Fibroblast of lung (primary cell): Measurements from ENCODE around the gene PDLIM5. TPM values are rescaled to one million over a fixed set of nuclear protein-coding genes. Genes with fewer than 3 reads are reported as not detected.

Experiments used
- DNase-seq, 2 donors: peaks; one replicate each; pipeline versions ENCODE4 v3.0.0 to v3.0.0-alpha.2; 2010; ENCODE audit warnings: low read depth in 2 of 2
- H2AFZ ChIP-seq: 2 replicates; pipeline ENCODE4 v1.5.1; 2012; ENCODE audit warnings: low read length, control low read depth, inconsistent platforms
- H3K27ac ChIP-seq: 2 replicates; pipeline ENCODE4 v1.5.1; 2011; ENCODE audit warnings: low read length, control low read depth; ENCODE audit not compliant: insufficient read depth
- H3K27me3 ChIP-seq: 2 replicates; pipeline ENCODE4 v1.5.1; 2011; ENCODE audit warnings: mild to moderate bottlenecking, low read length; ENCODE audit not compliant: control insufficient read depth, insufficient read depth
- H3K36me3 ChIP-seq: 2 replicates; pipeline ENCODE4 v1.5.1; 2011; ENCODE audit warnings: low read length; ENCODE audit not compliant: control insufficient read depth, insufficient read depth
- H3K4me1 ChIP-seq: 2 replicates; pipeline ENCODE4 v1.5.1; 2011; ENCODE audit warnings: low read length; ENCODE audit not compliant: control insufficient read depth, insufficient read depth; ENCODE audit errors: extremely low read depth
- H3K4me2 ChIP-seq: 2 replicates; pipeline ENCODE4 v1.5.1; 2011; ENCODE audit warnings: low read length, control low read depth; ENCODE audit not compliant: insufficient read depth; ENCODE audit errors: extremely low read depth
- H3K4me3 ChIP-seq, 4 experiments: fragments of 200-600 bp in 1 of 4; sonication (generic) in 1 of 4; replicated peaks in 1 of 4; 2 replicates each; pipeline ENCODE4 v1.5.1; 2011 to 2016; ENCODE audit warnings: low read length in 4 of 4, low read depth in 3 of 4, mild to moderate bottlenecking in 3 of 4, control low read depth in 2 of 4, inconsistent platforms in 1 of 4, mixed read lengths in 1 of 4; ENCODE audit not compliant: insufficient read depth in 1 of 4; ENCODE audit errors: control extremely low read depth in 1 of 4
- H3K79me2 ChIP-seq: 2 replicates; pipeline ENCODE4 v1.5.1; 2012; ENCODE audit warnings: mild to moderate bottlenecking, low read length, inconsistent platforms; ENCODE audit not compliant: control insufficient read depth, insufficient read depth
- H3K9ac ChIP-seq: 2 replicates; pipeline ENCODE4 v1.5.1; 2011; ENCODE audit warnings: mild to moderate bottlenecking, low read length, control low read depth; ENCODE audit not compliant: insufficient read depth
- H3K9me3 ChIP-seq: 2 replicates; pipeline ENCODE4 v1.5.1; 2012; ENCODE audit warnings: low read depth, low read length; ENCODE audit not compliant: control insufficient read depth, insufficient read depth
- H4K20me1 ChIP-seq: 2 replicates; pipeline ENCODE4 v1.5.1; 2011; ENCODE audit warnings: low read length; ENCODE audit not compliant: control insufficient read depth, insufficient read depth; ENCODE audit errors: extremely low read depth
- CTCF ChIP-seq, 2 donors: IDR thresholded peaks in 1 of 2; conservative IDR thresholded peaks in 1 of 2; 1 replicate in 1 of 2; 2 replicates in 1 of 2; pipeline ENCODE4 v1.5.1; 2011 to 2012; ENCODE audit warnings: low read length in 2 of 2, control low read depth in 1 of 2, inconsistent platforms in 1 of 2, low read depth in 1 of 2, mild to moderate bottlenecking in 1 of 2
- EZH2 ChIP-seq: IDR thresholded peaks from 2 replicates; pipeline ENCODE4 v1.5.1; 2012; ENCODE audit warnings: low read length, control low read depth, mild to moderate bottlenecking; ENCODE audit errors: missing control alignments
- polyA plus RNA-seq, 2 donors: library from polyadenylated mRNA; depleted of rRNA in 1 of 2; stranded (reverse) in 1 of 2; unstranded in 1 of 2; fragments of >200 nt; gene quantifications; 2 replicates each; pipeline ENCODE4 v1.2.1, GENCODE V29; 2011 to 2012; ENCODE audit warnings: missing spikeins in 1 of 2
- total RNA-seq: library from RNA; depleted of rRNA; stranded (reverse); fragments of >200 nt; gene quantifications from 2 replicates; pipeline ENCODE4 v1.2.1, GENCODE V29; 2014

Gene PDLIM5
- total and polyA plus RNA-seq, 2 donors (not counting 1 experiment from before 2014, with no cell fraction given), result 28.4 to 113 TPM

DNA sequence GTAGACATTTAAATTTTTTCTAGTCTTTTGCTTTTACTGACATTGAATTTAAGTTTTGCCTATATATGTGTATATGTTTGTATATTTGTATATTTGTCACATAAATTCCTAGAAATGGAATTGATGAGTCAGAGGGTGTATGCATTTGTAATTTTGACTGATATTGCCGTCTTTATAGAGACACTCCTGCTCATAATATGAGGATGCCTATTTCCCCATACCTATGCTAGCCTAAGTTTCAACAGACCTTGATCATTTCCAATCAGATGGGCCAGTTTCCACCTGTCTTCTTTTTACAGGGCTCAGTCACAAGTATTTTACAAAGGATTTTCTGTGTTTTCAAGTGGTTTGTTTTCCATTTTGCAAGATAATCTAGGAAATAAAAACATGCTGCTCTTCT, 10.8 kb downstream of the PDLIM5 start:
- no peaks in the 10 kb centered on the region for H3K36me3 ChIP-seq
- no peak overlapping the region for H3K4me2 ChIP-seq
- no peak overlapping the region for H2AFZ ChIP-seq
- H3K4me1 ChIP-seq, result no peaks in the 10 kb centered on the region
- no peaks in the 10 kb centered on the region for H3K9me3 ChIP-seq
- no peak for DNase-seq
- H3K27ac ChIP-seq, result no peak overlapping the region
- no peaks in the 10 kb centered on the region for H3K27me3 ChIP-seq
- H3K9ac ChIP-seq, result no peak overlapping the region
- H3K79me2 ChIP-seq, result peaks cover 67% of the 10 kb centered on the region
- TF ChIP-seq CTCF (conservative IDR thresholded peaks at IDR 0.05 in 1 of 2, IDR thresholded peaks at IDR 0.05 in 1 of 2; ENCODE audit: low read depth in 1 of 2, low read length in 2 of 2) (no peak), EZH2 (no peak)
- H4K20me1 ChIP-seq, result no peaks in the 10 kb centered on the region
- H3K4me3 ChIP-seq, result no peak overlapping the region

DNA sequence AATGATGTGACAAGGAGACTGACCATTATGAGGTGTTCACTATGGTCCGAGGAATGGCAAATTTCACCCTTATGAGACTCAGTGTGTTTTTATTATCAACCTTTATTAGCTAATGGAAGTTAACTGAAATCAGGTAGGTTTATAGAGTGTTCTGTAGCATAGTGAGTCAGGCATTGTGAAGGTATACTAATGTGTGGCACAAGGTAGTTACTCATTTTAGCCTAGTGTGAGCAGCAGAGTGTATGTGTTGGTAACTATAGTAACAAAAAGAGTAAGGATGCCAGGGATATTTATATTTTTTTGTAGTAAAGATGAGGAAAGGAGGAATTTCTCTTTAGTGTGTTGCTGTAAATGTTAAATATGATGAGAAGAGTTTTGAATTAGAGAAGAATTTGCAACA, 12.0 kb downstream of the PDLIM5 start:
- peak in 1 of 2 donors; percentile 57 for DNase-seq
- H3K79me2 ChIP-seq, result peaks cover 66% of the 10 kb centered on the region
- no peak overlapping the region for H3K4me3 ChIP-seq
- no peak for TF ChIP-seq EZH2
- TF ChIP-seq CTCF (conservative IDR thresholded peaks at IDR 0.05 in 1 of 2, IDR thresholded peaks at IDR 0.05 in 1 of 2; ENCODE audit: low read depth in 1 of 2, low read length in 2 of 2), result no peak
- no peaks in the 10 kb centered on the region for H3K36me3 ChIP-seq
- H3K27me3 ChIP-seq, result no peaks in the 10 kb centered on the region
- H3K9ac ChIP-seq, result no peak overlapping the region
- no peaks in the 10 kb centered on the region for H3K4me1 ChIP-seq
- no peak overlapping the region for H3K27ac ChIP-seq
- H4K20me1 ChIP-seq, result no peaks in the 10 kb centered on the region
- no peak overlapping the region for H2AFZ ChIP-seq
- no peaks in the 10 kb centered on the region for H3K9me3 ChIP-seq
- H3K4me2 ChIP-seq, result no peak overlapping the region

DNA sequence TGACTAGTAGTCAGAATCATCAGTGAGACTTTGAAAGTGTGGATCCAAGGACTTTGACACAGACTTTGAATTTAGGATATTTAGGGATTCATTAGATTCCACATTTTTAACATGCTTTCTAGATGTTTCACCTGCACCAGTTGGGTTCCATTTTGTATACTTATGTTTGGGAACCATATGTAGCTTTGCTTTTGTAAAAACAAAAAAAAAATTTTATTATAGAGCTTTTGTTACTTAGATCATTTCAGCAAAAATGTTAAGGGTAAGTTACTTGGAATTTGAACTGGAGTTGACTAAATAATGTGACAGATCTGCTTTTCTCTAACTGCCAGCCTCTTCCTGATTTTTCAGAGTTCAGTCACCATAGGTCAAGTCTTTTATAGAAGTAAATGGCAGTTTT, 14.6 kb downstream of the PDLIM5 start:
- H3K36me3 ChIP-seq, result no peaks in the 10 kb centered on the region
- H4K20me1 ChIP-seq, result no peaks in the 10 kb centered on the region
- H3K4me2 ChIP-seq, result no peak overlapping the region
- no peak overlapping the region for H2AFZ ChIP-seq
- H3K9ac ChIP-seq, result no peak overlapping the region
- H3K27ac ChIP-seq, result no peak overlapping the region
- peaks cover 55% of the 10 kb centered on the region for H3K79me2 ChIP-seq
- H3K4me1 ChIP-seq, result no peaks in the 10 kb centered on the region
- H3K27me3 ChIP-seq, result no peaks in the 10 kb centered on the region
- H3K4me3 ChIP-seq, result no peak overlapping the region
- DNase-seq, result no peak
- TF ChIP-seq CTCF (conservative IDR thresholded peaks at IDR 0.05 in 1 of 2, IDR thresholded peaks at IDR 0.05 in 1 of 2; ENCODE audit: low read depth in 1 of 2, low read length in 2 of 2) (no peak), EZH2 (no peak)
- no peaks in the 10 kb centered on the region for H3K9me3 ChIP-seq
